Peyer's patch (tissue), 4 donors: ENCODE results near the gene PRR16.

Experiments used
- POLR2A ChIP-seq, 2 donors: fragments of 450-650 bp; IDR thresholded peaks; one replicate each; pipeline ENCODE4 v1.5.1; 2017; ENCODE audit warnings: antibody characterized with exemption in 2 of 2, mild to moderate bottlenecking in 2 of 2, moderate library complexity in 2 of 2
- TF ChIP-seq, protein P1 (sequence below), 6 experiments: fragments of 450-650 bp in 4 of 6; fragments of 200-600 bp in 2 of 6; sonication (generic) in 1 of 6; IDR thresholded peaks; one replicate each; pipeline ENCODE4 v1.5.1; 2017 to 2019; ENCODE audit warnings: antibody characterized with exemption in 6 of 6, mild to moderate bottlenecking in 3 of 6, moderate library complexity in 1 of 6

DNA sequence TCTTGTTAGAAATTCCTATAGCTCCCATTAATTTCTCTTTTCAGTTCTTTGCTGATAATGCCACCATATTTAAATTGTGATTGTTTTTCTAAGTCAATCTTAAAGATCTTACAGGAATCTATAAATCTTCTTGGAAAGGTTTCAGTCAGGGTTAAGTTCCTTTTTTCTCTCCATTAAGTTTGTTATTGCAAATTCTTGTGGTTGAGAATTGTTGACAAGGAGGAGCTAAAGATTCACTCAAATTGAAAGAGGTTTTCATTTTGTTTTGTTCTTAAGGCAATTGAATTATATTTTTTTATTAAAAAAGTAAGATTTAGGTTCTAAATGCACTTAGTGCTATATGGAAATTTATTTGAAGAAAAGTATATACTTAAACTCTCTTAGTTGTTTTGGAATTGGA, 213.4 kb downstream of the PRR16 start:
- TF ChIP-seq, protein P1, sequence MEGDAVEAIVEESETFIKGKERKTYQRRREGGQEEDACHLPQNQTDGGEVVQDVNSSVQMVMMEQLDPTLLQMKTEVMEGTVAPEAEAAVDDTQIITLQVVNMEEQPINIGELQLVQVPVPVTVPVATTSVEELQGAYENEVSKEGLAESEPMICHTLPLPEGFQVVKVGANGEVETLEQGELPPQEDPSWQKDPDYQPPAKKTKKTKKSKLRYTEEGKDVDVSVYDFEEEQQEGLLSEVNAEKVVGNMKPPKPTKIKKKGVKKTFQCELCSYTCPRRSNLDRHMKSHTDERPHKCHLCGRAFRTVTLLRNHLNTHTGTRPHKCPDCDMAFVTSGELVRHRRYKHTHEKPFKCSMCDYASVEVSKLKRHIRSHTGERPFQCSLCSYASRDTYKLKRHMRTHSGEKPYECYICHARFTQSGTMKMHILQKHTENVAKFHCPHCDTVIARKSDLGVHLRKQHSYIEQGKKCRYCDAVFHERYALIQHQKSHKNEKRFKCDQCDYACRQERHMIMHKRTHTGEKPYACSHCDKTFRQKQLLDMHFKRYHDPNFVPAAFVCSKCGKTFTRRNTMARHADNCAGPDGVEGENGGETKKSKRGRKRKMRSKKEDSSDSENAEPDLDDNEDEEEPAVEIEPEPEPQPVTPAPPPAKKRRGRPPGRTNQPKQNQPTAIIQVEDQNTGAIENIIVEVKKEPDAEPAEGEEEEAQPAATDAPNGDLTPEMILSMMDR (IDR thresholded peaks at IDR 0.05) = no peak
- no peak for TF ChIP-seq POLR2A (IDR thresholded peaks at IDR 0.05)
